ENCODE data around the gene BOC.

DNA sequence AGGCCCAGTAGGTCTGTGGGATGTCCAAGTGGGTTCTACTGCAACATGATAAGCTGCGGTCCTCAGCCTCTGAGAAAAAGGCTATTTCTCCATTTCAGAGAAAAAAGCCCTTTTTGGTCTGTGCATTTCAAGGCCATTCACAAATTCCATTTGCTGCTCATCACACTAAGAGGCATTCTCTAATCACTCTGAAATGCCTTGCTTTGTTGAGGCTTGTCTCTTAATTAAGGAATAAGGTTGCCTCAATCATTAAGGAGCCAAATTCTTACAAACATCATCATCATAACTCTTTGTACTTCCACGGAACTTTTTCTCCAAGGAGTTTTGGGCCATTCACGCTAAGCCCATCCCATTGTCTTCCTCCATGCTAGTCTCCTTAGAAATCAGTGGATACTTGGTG lies 74.4 kb downstream of the BOC start:
- TF ChIP-seq, protein P1, sequence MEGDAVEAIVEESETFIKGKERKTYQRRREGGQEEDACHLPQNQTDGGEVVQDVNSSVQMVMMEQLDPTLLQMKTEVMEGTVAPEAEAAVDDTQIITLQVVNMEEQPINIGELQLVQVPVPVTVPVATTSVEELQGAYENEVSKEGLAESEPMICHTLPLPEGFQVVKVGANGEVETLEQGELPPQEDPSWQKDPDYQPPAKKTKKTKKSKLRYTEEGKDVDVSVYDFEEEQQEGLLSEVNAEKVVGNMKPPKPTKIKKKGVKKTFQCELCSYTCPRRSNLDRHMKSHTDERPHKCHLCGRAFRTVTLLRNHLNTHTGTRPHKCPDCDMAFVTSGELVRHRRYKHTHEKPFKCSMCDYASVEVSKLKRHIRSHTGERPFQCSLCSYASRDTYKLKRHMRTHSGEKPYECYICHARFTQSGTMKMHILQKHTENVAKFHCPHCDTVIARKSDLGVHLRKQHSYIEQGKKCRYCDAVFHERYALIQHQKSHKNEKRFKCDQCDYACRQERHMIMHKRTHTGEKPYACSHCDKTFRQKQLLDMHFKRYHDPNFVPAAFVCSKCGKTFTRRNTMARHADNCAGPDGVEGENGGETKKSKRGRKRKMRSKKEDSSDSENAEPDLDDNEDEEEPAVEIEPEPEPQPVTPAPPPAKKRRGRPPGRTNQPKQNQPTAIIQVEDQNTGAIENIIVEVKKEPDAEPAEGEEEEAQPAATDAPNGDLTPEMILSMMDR (IDR thresholded peaks at IDR 0.05; ENCODE audit: poor library complexity, severe bottlenecking): no peak
- TF ChIP-seq, protein P2, sequence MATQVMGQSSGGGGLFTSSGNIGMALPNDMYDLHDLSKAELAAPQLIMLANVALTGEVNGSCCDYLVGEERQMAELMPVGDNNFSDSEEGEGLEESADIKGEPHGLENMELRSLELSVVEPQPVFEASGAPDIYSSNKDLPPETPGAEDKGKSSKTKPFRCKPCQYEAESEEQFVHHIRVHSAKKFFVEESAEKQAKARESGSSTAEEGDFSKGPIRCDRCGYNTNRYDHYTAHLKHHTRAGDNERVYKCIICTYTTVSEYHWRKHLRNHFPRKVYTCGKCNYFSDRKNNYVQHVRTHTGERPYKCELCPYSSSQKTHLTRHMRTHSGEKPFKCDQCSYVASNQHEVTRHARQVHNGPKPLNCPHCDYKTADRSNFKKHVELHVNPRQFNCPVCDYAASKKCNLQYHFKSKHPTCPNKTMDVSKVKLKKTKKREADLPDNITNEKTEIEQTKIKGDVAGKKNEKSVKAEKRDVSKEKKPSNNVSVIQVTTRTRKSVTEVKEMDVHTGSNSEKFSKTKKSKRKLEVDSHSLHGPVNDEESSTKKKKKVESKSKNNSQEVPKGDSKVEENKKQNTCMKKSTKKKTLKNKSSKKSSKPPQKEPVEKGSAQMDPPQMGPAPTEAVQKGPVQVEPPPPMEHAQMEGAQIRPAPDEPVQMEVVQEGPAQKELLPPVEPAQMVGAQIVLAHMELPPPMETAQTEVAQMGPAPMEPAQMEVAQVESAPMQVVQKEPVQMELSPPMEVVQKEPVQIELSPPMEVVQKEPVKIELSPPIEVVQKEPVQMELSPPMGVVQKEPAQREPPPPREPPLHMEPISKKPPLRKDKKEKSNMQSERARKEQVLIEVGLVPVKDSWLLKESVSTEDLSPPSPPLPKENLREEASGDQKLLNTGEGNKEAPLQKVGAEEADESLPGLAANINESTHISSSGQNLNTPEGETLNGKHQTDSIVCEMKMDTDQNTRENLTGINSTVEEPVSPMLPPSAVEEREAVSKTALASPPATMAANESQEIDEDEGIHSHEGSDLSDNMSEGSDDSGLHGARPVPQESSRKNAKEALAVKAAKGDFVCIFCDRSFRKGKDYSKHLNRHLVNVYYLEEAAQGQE (IDR thresholded peaks at IDR 0.05; ENCODE audit: borderline replicate concordance): no peak

Measured in neural cell (in vitro differentiated cells).